ENCODE data around the gene KIAA0586.

The KIAA0586 gene

GRCh38 chr14:58427281-58428117 lies at the start of gene KIAA0586, which contains the start of gene TIMM9:
KIAA0586 (plus strand) TSS chr14:58427719; CDS start chr14:58428265, 546 bp downstream.
TIMM9 (minus strand) TSS chr14:58427531; CDS start chr14:58411945, 15,586 bp downstream.
- ChIA-PET POLR2A (interaction anchor here (0.9 to 1.5 kb wide), 7 partner anchors 10 to 331 kb away, joined by 3 to 14 read pairs (median 4); partner anchors contain the start of genes ARID4A and DACT1), CTCF (no interaction called here)
- TF ChIP-seq LEF1 (IDR thresholded peaks at IDR 0.05; ENCODE audit: borderline replicate concordance) (no peak), L3MBTL2 (conservative IDR thresholded peaks at IDR 0.05) (no peak; the same call in 1 of the 2 replicates), FOXM1 (IDR thresholded peaks at IDR 0.05; ENCODE audit: borderline replicate concordance) (no peak; the same call in none of the 2 replicates), BHLHE40 (IDR thresholded peaks at IDR 0.05; ENCODE audit: borderline replicate concordance) (no peak), NFRKB (IDR thresholded peaks at IDR 0.05) (peak; percentile 44; the same call in 1 of the 2 replicates), FOXA1 (IDR thresholded peaks at IDR 0.05) (no peak), ARNT (IDR thresholded peaks at IDR 0.05) (no peak), PKNOX1 (IDR thresholded peaks at IDR 0.05) (peak; percentile 53), ZNF384 (IDR thresholded peaks at IDR 0.05) (no peak), ELF4 (IDR thresholded peaks at IDR 0.05) (peak; percentile 14; the same call in 1 of the 2 replicates), FOXK2 (IDR thresholded peaks at IDR 0.05) (peak; percentile 93), TARDBP (IDR thresholded peaks at IDR 0.05) (peak; percentile 41; the same call in 1 of the 2 replicates), HDGF (IDR thresholded peaks at IDR 0.05; ENCODE audit: borderline replicate concordance) (no peak), CTBP1 (IDR thresholded peaks at IDR 0.05; ENCODE audit: borderline replicate concordance) (peak; percentile 65)
- peak; percentile 95 for DNase-seq (ENCODE audit: extremely low spot score)

DNA sequence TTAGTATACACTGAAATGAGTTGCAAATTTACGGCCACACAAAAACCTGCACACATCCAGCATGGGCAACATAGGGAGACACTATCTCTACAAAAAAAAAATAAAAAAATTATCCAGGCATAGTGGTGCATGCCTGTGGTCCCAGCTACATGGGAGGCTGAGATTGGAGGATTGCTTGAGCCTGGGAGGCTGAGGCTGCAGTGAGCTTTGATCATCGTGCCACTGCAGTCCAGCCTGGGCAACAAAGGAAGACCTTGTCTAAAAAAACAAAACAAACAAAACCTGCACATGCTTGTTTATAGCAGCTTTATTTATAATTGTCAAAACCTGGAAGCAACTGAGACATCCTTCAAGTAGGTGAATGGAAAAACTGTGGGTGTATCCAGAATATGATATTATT lies 36.7 kb upstream of the KIAA0586 start:
- POLR2A ChIA-PET, result no interaction called here
- CTCF ChIA-PET, result no interaction called here
- TF ChIP-seq NFRKB (IDR thresholded peaks at IDR 0.05) (no peak), FOXM1 (IDR thresholded peaks at IDR 0.05; ENCODE audit: borderline replicate concordance) (no peak), SUZ12 (IDR thresholded peaks at IDR 0.05) (no peak), LEF1 (IDR thresholded peaks at IDR 0.05; ENCODE audit: borderline replicate concordance) (no peak), BHLHE40 (IDR thresholded peaks at IDR 0.05; ENCODE audit: borderline replicate concordance) (no peak), CTBP1 (IDR thresholded peaks at IDR 0.05; ENCODE audit: borderline replicate concordance) (no peak), TARDBP (IDR thresholded peaks at IDR 0.05) (no peak), ELF4 (IDR thresholded peaks at IDR 0.05) (no peak), FOXA1 (IDR thresholded peaks at IDR 0.05) (no peak), ARNT (IDR thresholded peaks at IDR 0.05) (no peak), ZNF384 (IDR thresholded peaks at IDR 0.05) (no peak), PKNOX1 (IDR thresholded peaks at IDR 0.05) (no peak), L3MBTL2 (conservative IDR thresholded peaks at IDR 0.05) (no peak), HDGF (IDR thresholded peaks at IDR 0.05; ENCODE audit: borderline replicate concordance) (no peak), FOXK2 (IDR thresholded peaks at IDR 0.05) (no peak), SP1 (IDR thresholded peaks at IDR 0.05) (no peak)
- no peak for DNase-seq (ENCODE audit: extremely low spot score)

- ChIA-PET CTCF (interaction anchor here (0.6 to 1.2 kb wide), 4 partner anchors 9 to 364 kb away, joined by 3 to 4 read pairs (median 3); no protein-coding TSS in a partner anchor), POLR2A (interaction anchor here (0.7 to 2.9 kb wide), 4 partner anchors 16 to 278 kb away, joined by 3 to 12 read pairs (median 4); partner anchors contain the start of gene ARID4A)
- no peak for TF ChIP-seq CTBP1 (IDR thresholded peaks at IDR 0.05; ENCODE audit: borderline replicate concordance)
- no peak for TF ChIP-seq ZNF384 (IDR thresholded peaks at IDR 0.05)
- peak; percentile 69 for TF ChIP-seq L3MBTL2 (conservative IDR thresholded peaks at IDR 0.05)
- TF ChIP-seq ELF4 (IDR thresholded peaks at IDR 0.05), result no peak
- TF ChIP-seq LEF1 (IDR thresholded peaks at IDR 0.05; ENCODE audit: borderline replicate concordance), result no peak
- no peak for DNase-seq (ENCODE audit: extremely low spot score)
Measured at GRCh38 chr14:58395562-58395811, 32.0 kb upstream of the KIAA0586 start.

DNA sequence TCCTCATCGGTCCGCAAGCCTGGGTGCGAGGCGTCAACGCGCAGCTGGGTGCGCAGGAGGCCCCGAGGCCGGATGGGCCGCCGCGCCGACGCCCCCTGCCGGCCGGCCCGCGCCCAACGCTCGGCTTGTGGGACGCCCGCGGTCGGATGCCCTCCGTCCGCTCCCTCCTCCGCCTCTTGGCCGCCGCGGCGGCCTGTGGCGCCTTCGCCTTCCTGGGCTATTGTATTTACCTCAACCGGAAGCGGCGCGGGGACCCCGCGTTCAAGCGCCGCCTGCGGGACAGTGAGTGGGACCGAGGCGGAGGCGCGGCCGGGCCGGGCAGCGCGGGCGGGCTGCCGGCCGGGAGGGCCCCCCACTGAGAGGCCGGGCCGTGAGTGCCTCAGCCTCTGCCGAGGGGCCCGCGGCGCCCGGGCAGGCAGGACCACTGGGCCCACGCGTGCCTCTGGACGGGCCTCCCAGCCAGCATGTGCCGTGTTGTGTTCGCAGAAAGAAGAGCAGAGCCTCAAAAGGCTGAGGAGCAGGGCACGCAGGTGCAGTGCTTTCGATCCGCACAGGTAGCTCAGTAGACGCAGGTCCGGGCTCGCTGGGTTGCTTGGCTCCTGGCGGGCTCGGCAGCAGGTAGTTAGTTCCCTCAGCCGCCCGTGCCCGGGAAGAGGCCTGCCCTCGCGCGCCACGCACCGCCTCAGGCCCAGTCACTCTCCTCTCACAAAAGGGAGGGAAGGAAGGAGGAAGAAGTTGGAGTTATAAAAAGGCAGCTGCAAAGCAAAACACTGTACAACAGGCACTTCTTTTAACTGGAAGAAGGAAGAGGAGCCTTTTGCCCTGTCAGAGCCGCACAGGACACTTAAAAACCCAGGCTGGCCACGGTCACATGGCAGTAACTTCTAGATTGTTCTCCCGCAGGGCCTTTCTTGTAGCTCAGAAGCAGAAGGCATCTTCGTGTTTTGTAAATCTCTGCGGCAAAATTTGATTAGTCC lies 31.4 kb upstream of the KIAA0586 start, which contains the start of gene TOMM20L:
TOMM20L (plus strand) TSS at position 119 of the 977 bp plus-strand sequence; CDS start at position 147, 28 bp downstream.
- TF ChIP-seq FOXA1 (IDR thresholded peaks at IDR 0.05), result no peak
- 0 out of 2 replicates have a peak, but pooled peaks have one; percentile 23 for TF ChIP-seq FOXM1 (IDR thresholded peaks at IDR 0.05; ENCODE audit: borderline replicate concordance)
- 0 out of 2 replicates have a peak, but pooled peaks have one; percentile 83 for TF ChIP-seq LEF1 (IDR thresholded peaks at IDR 0.05; ENCODE audit: borderline replicate concordance)
- peak; percentile 36 for TF ChIP-seq L3MBTL2 (conservative IDR thresholded peaks at IDR 0.05)
- peak; percentile 89 for DNase-seq (ENCODE audit: extremely low spot score)
- ChIA-PET POLR2A (interaction anchor here (0.5 to 2.9 kb wide), 8 partner anchors 10 to 1006 kb away, joined by 3 to 12 read pairs (median 3); partner anchors contain the start of genes ARID4A and NAA30), CTCF (interaction anchor here (0.6 to 1.2 kb wide), 7 partner anchors 8 to 363 kb away, joined by 3 to 4 read pairs (median 3); no protein-coding TSS in a partner anchor)

DNA sequence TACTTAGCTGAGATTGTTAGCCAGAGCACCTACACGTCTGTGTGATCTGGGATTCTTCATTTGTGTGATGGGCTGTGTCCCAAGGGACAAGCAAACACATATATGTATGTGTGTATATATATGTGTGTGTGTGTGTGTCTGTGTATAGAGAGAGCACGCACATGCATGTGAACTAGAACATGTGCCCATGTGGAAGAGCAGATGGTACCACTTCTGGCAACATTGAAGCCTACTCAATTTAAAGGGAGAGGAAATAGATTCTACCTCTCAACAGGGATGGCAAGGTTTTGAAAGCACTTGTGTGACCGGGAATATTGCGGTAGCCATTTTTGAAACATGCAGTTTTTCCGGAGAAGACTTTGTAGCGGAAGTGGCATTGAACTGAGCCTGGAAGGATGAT lies 30.4 kb upstream of the KIAA0586 start:
- no peak for DNase-seq (ENCODE audit: extremely low spot score)
- TF ChIP-seq FOXA1 (IDR thresholded peaks at IDR 0.05) (no peak), FOXK2 (IDR thresholded peaks at IDR 0.05) (no peak), TARDBP (IDR thresholded peaks at IDR 0.05) (no peak), NFRKB (IDR thresholded peaks at IDR 0.05) (no peak), L3MBTL2 (conservative IDR thresholded peaks at IDR 0.05) (no peak), ELF4 (IDR thresholded peaks at IDR 0.05) (no peak), SP1 (IDR thresholded peaks at IDR 0.05) (no peak), CTBP1 (IDR thresholded peaks at IDR 0.05; ENCODE audit: borderline replicate concordance) (no peak), SUZ12 (IDR thresholded peaks at IDR 0.05) (no peak)
- CTCF ChIA-PET, result no interaction called here
- POLR2A ChIA-PET, result interaction anchor here (0.5 to 2.9 kb wide), 3 partner anchors 28 to 133 kb away, joined by 3 to 12 read pairs (median 4); partner anchors contain the start of gene ARID4A

Data from HEK293T (cell line).